Brain microvascular endothelial cell (primary cell): Measurements from ENCODE around the gene GLRX.
"Not testable (repeated sequence)": the region's sequence is repeated elsewhere in the genome, so short reads cannot be mapped to it uniquely, and the experiment has no call there.

Source experiments
- DNase-seq: peaks from one replicate; pipeline ENCODE4 v3.0.0-alpha.2; 2020
- H3K27ac ChIP-seq: fragments of 250-450 bp; sonication (Bioruptor Pico); 2 replicates; pipeline ENCODE4 v1.5.1; 2020; ENCODE audit warnings: mild to moderate bottlenecking, moderate library complexity
- H3K27me3 ChIP-seq: fragments of 250-450 bp; sonication (Bioruptor Pico); replicated peaks from 2 replicates; pipeline ENCODE4 v1.5.1; 2020; ENCODE audit warnings: mild to moderate bottlenecking
- H3K36me3 ChIP-seq: fragments of 250-450 bp; sonication (Bioruptor Pico); replicated peaks from 2 replicates; pipeline ENCODE4 v1.5.1; 2020; ENCODE audit warnings: mild to moderate bottlenecking
- H3K4me3 ChIP-seq: 2 replicates; pipeline ENCODE4 v1.5.1; 2011; ENCODE audit warnings: low read depth, mild to moderate bottlenecking, control low read depth, low read length, moderate library complexity
- CTCF ChIP-seq: IDR thresholded peaks from 2 replicates; pipeline ENCODE4 v1.5.1; 2011; ENCODE audit warnings: low read depth, mild to moderate bottlenecking, moderate library complexity, low read length, control low read depth, inconsistent platforms; ENCODE audit errors: missing control alignments
- in situ Hi-C: cut with HindIII; loops from 2 replicates; pipeline ENCODE4 v1.10.0; 2017; ENCODE audit warnings: low sequenced_read_pairs, low pct_ligation_motif_present

GLRX gene

GRCh38 chr5:95822542-95823181, at the start of gene GLRX:
Gene GLRX (minus strand): TSS chr5:95822726. CDS start chr5:95822662, 64 bp downstream.
- Histone ChIP-seq H3K27me3 (no peaks in the 10 kb centered on the region), H3K27ac (peak within 1 kb of the TSS; percentile 82), H3K36me3 (no peaks in the 10 kb centered on the region), H3K4me3 (peak within 1 kb of the TSS; percentile 92)
- in situ Hi-C loops, result no loop called here
- no peak for TF ChIP-seq CTCF
- DNase-seq, result peak; percentile 73

- in situ Hi-C loops, result no loop called here
- Histone ChIP-seq H3K27ac (no peak overlapping the region), H3K4me3 (no peak overlapping the region), H3K27me3 (no peaks in the 10 kb centered on the region), H3K36me3 (no peaks in the 10 kb centered on the region)
- TF ChIP-seq CTCF, result no peak
- DNase-seq, result no peak
These were observed 48.8 kb upstream of the GLRX start for GRCh38 chr5:95871146-95871806.

- peak; percentile 33 for DNase-seq
- Histone ChIP-seq H3K36me3 (no peaks in the 10 kb centered on the region), H3K27ac (peak overlapping the region; percentile 71), H3K4me3 (no peak overlapping the region), H3K27me3 (no peaks in the 10 kb centered on the region)
- TF ChIP-seq CTCF, result no peak
- in situ Hi-C loops, result no loop called here
These were observed 47.7 kb upstream of the GLRX start for GRCh38 chr5:95870105-95870672.

GRCh38 chr5:95869173-95869855, 46.8 kb upstream of the GLRX start:
- H3K27ac ChIP-seq, in situ Hi-C loops, H3K27me3 ChIP-seq, H3K36me3 ChIP-seq, DNase-seq, H3K4me3 ChIP-seq: not testable (repeated sequence)

- DNase-seq, result no peak
- in situ Hi-C loops, result no loop called here
- Histone ChIP-seq H3K27me3 (no peaks in the 10 kb centered on the region), H3K4me3 (no peak overlapping the region), H3K36me3 (no peaks in the 10 kb centered on the region), H3K27ac (no peak overlapping the region)
- TF ChIP-seq CTCF, result no peak
These were observed 45.6 kb upstream of the GLRX start for GRCh38 chr5:95868136-95868535.

- no peak for DNase-seq
- Histone ChIP-seq H3K27ac (peak overlapping the region; percentile 15), H3K27me3 (no peaks in the 10 kb centered on the region), H3K4me3 (no peak overlapping the region), H3K36me3 (no peaks in the 10 kb centered on the region)
- no peak for TF ChIP-seq CTCF
- in situ Hi-C loops, result no loop called here
These were observed 44.0 kb upstream of the GLRX start for GRCh38 chr5:95866435-95867040.
